Measurements from ENCODE around the gene TPTE2. TPM values are rescaled to one million over a fixed set of nuclear protein-coding genes. Genes with fewer than 3 reads are reported as not detected.
A peak's percentile ranks its signal among the peaks of the same experiment; 100 is the strongest.

The TPTE2 gene
- total and polyA plus RNA-seq, 2 of the 4 experiments (the other 2 are of a cell fraction): not detected

DNA sequence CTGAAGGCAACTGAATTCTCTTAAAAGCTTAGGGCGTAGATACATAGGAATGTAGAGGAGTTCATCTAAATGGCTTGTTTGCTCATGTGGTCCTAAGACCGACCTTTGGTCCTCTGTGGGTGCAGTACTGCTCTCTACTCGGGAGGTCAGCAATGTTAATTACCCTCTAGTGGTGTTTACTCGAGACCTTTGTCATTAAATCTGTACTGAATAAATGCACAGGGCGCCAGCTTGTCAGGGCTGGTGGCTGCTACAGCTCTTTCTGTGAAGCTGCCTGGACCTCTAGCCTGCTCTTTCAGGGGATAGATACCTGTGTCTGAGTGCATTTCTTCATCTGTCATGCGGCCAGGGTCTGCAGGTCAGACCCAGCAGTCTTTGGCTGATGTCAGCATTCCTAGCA, 43.0 kb upstream of the TPTE2 start:
- intact Hi-C loops (cut with micrococcal nuclease): no loop called here
- H4K20me1 ChIP-seq (ENCODE audit: insufficient read depth, low read length): no peaks in the 10 kb centered on the region
- CTCF ChIA-PET: no interaction called here

More for the DNA sequence above, 43.0 kb upstream of the TPTE2 start:
- no peak overlapping the region for H3K4me3 ChIP-seq (ENCODE audit: insufficient read depth, low read depth, low read length)
- DNase-seq: no peak
- no peak overlapping the region for H3K9ac ChIP-seq (ENCODE audit: low read depth, low read length)
- H3K36me3 ChIP-seq (ENCODE audit: control insufficient read depth, insufficient read depth, low read length): no peaks in the 10 kb centered on the region
- H4K91ac ChIP-seq (ENCODE audit: insufficient read depth, low read depth, low read length): no peak overlapping the region
- H3K14ac ChIP-seq (replicated peaks; ENCODE audit: low read depth, low read length): no peak overlapping the region
- H2BK120ac ChIP-seq (ENCODE audit: low read depth, low read length): no peak overlapping the region
- in situ Hi-C loops (cut with MboI; ENCODE audit: low sequenced_read_pairs) (no loop called here), dilution Hi-C loops (cut with HindIII; ENCODE audit: low sequenced_read_pairs, unreplicated experiment) (no loop called here)
- peak; percentile 26; the same call in 1 of the 2 replicates for TF ChIP-seq MAFK (IDR thresholded peaks at IDR 0.05; ENCODE audit: low read depth, low read length)
- TF ChIP-seq, protein P1, sequence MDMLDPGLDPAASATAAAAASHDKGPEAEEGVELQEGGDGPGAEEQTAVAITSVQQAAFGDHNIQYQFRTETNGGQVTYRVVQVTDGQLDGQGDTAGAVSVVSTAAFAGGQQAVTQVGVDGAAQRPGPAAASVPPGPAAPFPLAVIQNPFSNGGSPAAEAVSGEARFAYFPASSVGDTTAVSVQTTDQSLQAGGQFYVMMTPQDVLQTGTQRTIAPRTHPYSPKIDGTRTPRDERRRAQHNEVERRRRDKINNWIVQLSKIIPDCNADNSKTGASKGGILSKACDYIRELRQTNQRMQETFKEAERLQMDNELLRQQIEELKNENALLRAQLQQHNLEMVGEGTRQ (IDR thresholded peaks at IDR 0.05; ENCODE audit: low read depth, low read length): no peak
- no peak overlapping the region for H4K5ac ChIP-seq (ENCODE audit: low read depth, low read length)
- no peak for ATAC-seq (ENCODE audit: low read depth)
- H3K4ac ChIP-seq (ENCODE audit: low read depth, low read length): no peak overlapping the region
- no peak overlapping the region for H3K56ac ChIP-seq (ENCODE audit: extremely low read depth, insufficient read depth, low read length)
- BruUV-seq (replicated peaks): no TSS peak
- no peak overlapping the region for H3K27ac ChIP-seq (ENCODE audit: insufficient read depth, low read length)
- H3K27me3 ChIP-seq (ENCODE audit: control insufficient read depth, insufficient read depth, low read length): no peaks in the 10 kb centered on the region
- H3K4me2 ChIP-seq (ENCODE audit: low read depth, low read length): no peak overlapping the region
- no peak overlapping the region for H3K18ac ChIP-seq (ENCODE audit: low read depth, low read length)
- no peaks in the 10 kb centered on the region for H3K4me1 ChIP-seq (ENCODE audit: control insufficient read depth, insufficient read depth, low read length)
- no peak overlapping the region for H2AK5ac ChIP-seq (ENCODE audit: low read depth, low read length)
- H2AK9ac ChIP-seq (replicated peaks; ENCODE audit: low read depth, low read length, poor library complexity): no peak overlapping the region
- no peak overlapping the region for H2BK15ac ChIP-seq (ENCODE audit: low read depth, low read length)
- no peak overlapping the region for H4K8ac ChIP-seq (ENCODE audit: low read depth in 2 of 2, low read length in 2 of 2)
- POLR2A ChIA-PET (ENCODE audit: unreplicated experiment): no interaction called here
- peaks cover 11 to 19% of the 10 kb centered on the region in 2 experiments; a peak in 3 of 4 replicates for H3K79me1 ChIP-seq (ENCODE audit: low read depth in 1 of 2, low read length in 2 of 2)
- 100% methylated on average over 4 of the region's 6 CpGs; no CpG with 5 or more reads in 1 of the 2 experiments for WGBS, 2 experiments (ENCODE audit: extremely low coverage in 2 of 2, insufficient read length in 1 of 2)
- H2BK20ac ChIP-seq (ENCODE audit: low read depth, low read length): no peak overlapping the region
- no peak overlapping the region for H2BK5ac ChIP-seq (ENCODE audit: low read depth, low read length, poor library complexity, severe bottlenecking)
- no peaks in the 10 kb centered on the region for H3K9me3 ChIP-seq (ENCODE audit: control insufficient read depth, insufficient read depth, low read length)
- no peak overlapping the region for H2AFZ ChIP-seq (replicated peaks; ENCODE audit: low read length, poor library complexity)
- H3K23ac ChIP-seq (ENCODE audit: low read depth, low read length): no peak overlapping the region
- H3K9me1 ChIP-seq (ENCODE audit: insufficient read depth, low read length): peaks cover 17% of the 10 kb centered on the region

Data from IMR-90 (cell line).